SK-N-SH (cell line): ENCODE data around the gene FOXP2. TPM values are rescaled to one million over a fixed set of nuclear protein-coding genes. Genes with fewer than 3 reads are reported as not detected.

Experiments used
- CTCF ChIA-PET: fragments of 300-600, 350-600 bp; formaldehyde crosslinking; extraction: SDS; loops from one replicate; lab custom pipeline; 2021; lab: Yijun Ruan, JAX
- POLR2A ChIA-PET: fragments of 350-600 bp; sonication (Branson Sonifier 250); formaldehyde crosslinking; extraction: SDS; loops from one replicate; lab custom pipeline; 2020; ENCODE audit warnings: antibody characterized with exemption, inconsistent platforms; lab: Yijun Ruan, JAX
- DNase-seq: peaks from one replicate; pipeline ENCODE4 v3.0.0; 2012
- H2AFZ ChIP-seq: fragments of 200-600 bp; sonication (generic); 2 replicates; pipeline ENCODE4 v1.8.1; 2016; ENCODE audit warnings: antibody characterized with exemption, mild to moderate bottlenecking, low read depth
- H3F3A ChIP-seq: fragments of 200-600 bp; sonication (generic); replicated peaks from 2 replicates; pipeline ENCODE3; 2016; ENCODE audit warnings: antibody characterized with exemption, mild to moderate bottlenecking; ENCODE audit not compliant: insufficient read depth
- H3K27ac ChIP-seq, 2 experiments: fragments of 200-500 bp in 1 of 2; fragments of 200-600 bp in 1 of 2; sonication (Bioruptor generic) in 1 of 2; sonication (generic), shearing (Covaris generic) in 1 of 2; 2 replicates each; pipeline versions ENCODE4 v1.5.1 to v1.6.1; 2014 to 2016; ENCODE audit warnings: low read depth in 2 of 2, inconsistent platforms in 1 of 2, low read length in 1 of 2, mild to moderate bottlenecking in 1 of 2, mixed read lengths in 1 of 2
- H3K27me3 ChIP-seq: fragments of 200-600 bp; sonication (generic), shearing (Covaris generic); 2 replicates; pipeline ENCODE4 v1.6.1; 2016; ENCODE audit warnings: mixed run types; ENCODE audit not compliant: insufficient read depth
- H3K36me3 ChIP-seq, 2 experiments: fragments of 200-500 bp in 1 of 2; fragments of 200-600 bp in 1 of 2; sonication (Bioruptor generic) in 1 of 2; sonication (generic) in 1 of 2; replicated peaks in 1 of 2; 2 replicates each; pipeline versions ENCODE3 to v1.5.1; 2014 to 2016; ENCODE audit warnings: low read length in 1 of 2, mild to moderate bottlenecking in 1 of 2; ENCODE audit not compliant: insufficient read depth in 2 of 2, control insufficient read depth in 1 of 2
- H3K4me1 ChIP-seq, 2 experiments: fragments of 200-500 bp in 1 of 2; fragments of 200-600 bp in 1 of 2; sonication (Bioruptor generic) in 1 of 2; sonication (generic), shearing (Covaris generic) in 1 of 2; 2 replicates each; pipeline versions ENCODE4 v1.5.1 to v1.6.1; 2014 to 2016; ENCODE audit warnings: low read depth in 1 of 2, low read length in 1 of 2, mixed run types in 1 of 2; ENCODE audit not compliant: insufficient read depth in 2 of 2, control insufficient read depth in 1 of 2
- H3K4me2 ChIP-seq: fragments of 200-600 bp; sonication (generic), shearing (Covaris generic); 2 replicates; pipeline ENCODE4 v1.6.1; 2017; ENCODE audit warnings: mixed run types
- H3K4me3 ChIP-seq, 2 experiments: fragments of 200-500 bp in 1 of 2; fragments of 200-600 bp in 1 of 2; sonication (Bioruptor generic) in 1 of 2; sonication (generic), shearing (Covaris generic) in 1 of 2; 2 replicates each; pipeline versions ENCODE4 v1.5.1 to v1.8.1; 2014 to 2016; ENCODE audit warnings: low read depth in 2 of 2, inconsistent platforms in 1 of 2, low read length in 1 of 2, mild to moderate bottlenecking in 1 of 2, mixed read lengths in 1 of 2, moderate library complexity in 1 of 2
- H3K79me2 ChIP-seq: fragments of 200-600 bp; sonication (generic); 2 replicates; pipeline ENCODE4 v1.8.1; 2017; ENCODE audit warnings: mild to moderate bottlenecking; ENCODE audit not compliant: insufficient read depth
- H3K9ac ChIP-seq: fragments of 200-600 bp; sonication (generic); 2 replicates; pipeline ENCODE4 v1.6.1; 2017; ENCODE audit warnings: mixed run types
- H3K9me2 ChIP-seq: fragments of 200-600 bp; sonication (generic); 2 replicates; pipeline ENCODE4 v1.6.1; 2017; ENCODE audit warnings: mixed run types
- H3K9me3 ChIP-seq: fragments of 200-600 bp; sonication (generic); 2 replicates; pipeline ENCODE4 v1.6.1; 2017; ENCODE audit warnings: mixed run types, mild to moderate bottlenecking, moderate library complexity
- H4K20me1 ChIP-seq: fragments of 200-600 bp; sonication (generic); 2 replicates; pipeline ENCODE4 v1.6.1; 2017; ENCODE audit warnings: mild to moderate bottlenecking, mixed run types; ENCODE audit not compliant: insufficient read depth
- ELF1 ChIP-seq: IDR thresholded peaks from 2 replicates; pipeline ENCODE4 v1.4.0; 2012
- EP300 ChIP-seq, 2 experiments: IDR thresholded peaks; 2 replicates each; pipeline versions ENCODE4 v1.4.0 to v1.6.1; 2012; ENCODE audit warnings: borderline replicate concordance in 1 of 2, low read depth in 1 of 2, low read length in 1 of 2
- EZH2phosphoT487 ChIP-seq: fragments of 200-600 bp; sonication (generic); IDR thresholded peaks from 2 replicates; pipeline ENCODE4 v1.6.1; 2017; ENCODE audit warnings: low read depth, mixed run types, mild to moderate bottlenecking, antibody characterized with exemption, moderate library complexity, borderline replicate concordance
- FOSL2 ChIP-seq: IDR thresholded peaks from 2 replicates; pipeline ENCODE4 v1.4.0; 2012; ENCODE audit warnings: low read depth, mild to moderate bottlenecking, moderate library complexity, borderline replicate concordance
- FOXJ3 ChIP-seq: sonication (generic); formaldehyde crosslinking; IDR thresholded peaks from 2 replicates; pipeline ENCODE4 v1.5.1; 2020; ENCODE audit warnings: mild to moderate bottlenecking, missing genetic modification reagents
- GATA2 ChIP-seq: sonication (generic); formaldehyde crosslinking; IDR thresholded peaks from 2 replicates; pipeline ENCODE4 v1.5.0; 2020; ENCODE audit warnings: mild to moderate bottlenecking, missing genetic modification reagents
- IRF3 ChIP-seq: fragments of 150-350 bp; IDR thresholded peaks from 2 replicates; pipeline ENCODE4 v1.6.1; 2016; ENCODE audit warnings: mild to moderate bottlenecking, low read depth, low read length
- JUND ChIP-seq: IDR thresholded peaks from 2 replicates; pipeline ENCODE4 v1.4.0; 2012
- MEF2A ChIP-seq: IDR thresholded peaks from 2 replicates; pipeline ENCODE4 v1.4.0; 2012; ENCODE audit warnings: low read depth, borderline replicate concordance
- NFIC ChIP-seq: IDR thresholded peaks from 2 replicates; pipeline ENCODE4 v1.4.0; 2012; ENCODE audit warnings: borderline replicate concordance
- NRF1 ChIP-seq: IDR thresholded peaks from 2 replicates; pipeline ENCODE4 v1.6.1; 2012; ENCODE audit warnings: low read depth, mild to moderate bottlenecking, low read length
- REST ChIP-seq: IDR thresholded peaks from 2 replicates; pipeline ENCODE4 v1.6.1; 2012; ENCODE audit warnings: mild to moderate bottlenecking, low read depth, low read length, moderate library complexity
- RFX5 ChIP-seq: IDR thresholded peaks from 2 replicates; pipeline ENCODE4 v1.6.1; 2012; ENCODE audit warnings: mild to moderate bottlenecking, improper control_type of control experiment, low read length
- RXRA ChIP-seq: IDR thresholded peaks from 2 replicates; pipeline ENCODE4 v1.4.0; 2012; ENCODE audit warnings: low read depth, mild to moderate bottlenecking, borderline replicate concordance
- SMC3 ChIP-seq: IDR thresholded peaks from 2 replicates; pipeline ENCODE4 v1.6.1; 2012; ENCODE audit warnings: low read depth, low read length, improper control_type of control experiment
- TAF1 ChIP-seq: IDR thresholded peaks from 2 replicates; pipeline ENCODE4 v1.6.1; 2012; ENCODE audit warnings: low read depth, mild to moderate bottlenecking, low read length, moderate library complexity, borderline replicate concordance
- TEAD4 ChIP-seq: IDR thresholded peaks from 2 replicates; pipeline ENCODE4 v1.4.0; 2012; ENCODE audit warnings: mild to moderate bottlenecking, borderline replicate concordance; ENCODE audit not compliant: insufficient read depth
- USF1 ChIP-seq: IDR thresholded peaks from 2 replicates; pipeline ENCODE4 v1.4.0; 2012; ENCODE audit warnings: low read depth, borderline replicate concordance
- USF2 ChIP-seq: fragments of 150-350 bp; IDR thresholded peaks from 2 replicates; pipeline ENCODE4 v1.6.1; 2017; ENCODE audit warnings: antibody characterized with exemption, low read length, low read depth, borderline replicate concordance
- ZBTB33 ChIP-seq: IDR thresholded peaks from 2 replicates; pipeline ENCODE4 v1.4.0; 2012; ENCODE audit warnings: low read depth, borderline replicate concordance
- whole genome bisulfite sequencing: methylation state at CpG from one replicate; pipeline ENCODE4 v1.1.6; 2017; ENCODE audit warnings: low lambda C conversion rate; 5-methylcytosine and 5-hydroxymethylcytosine counted together
- polyA plus RNA-seq, 3 experiments: library from polyadenylated mRNA; depleted of rRNA; stranded (reverse); fragments of >200 nt; gene quantifications; 2 replicates each; pipeline ENCODE4 v1.2.3, GENCODE V29; 2012

Gene FOXP2
- polyA plus RNA-seq, 1 of the 3 experiments (the other 2 are of a cell fraction) = not detected

- no peak overlapping the region for H3K4me3 ChIP-seq
- no peaks in the 10 kb centered on the region for H3K79me2 ChIP-seq
- H3K4me1 ChIP-seq = no peaks in the 10 kb centered on the region
- 0% methylated on average over 4 of the region's 4 CpGs for WGBS
- no peak overlapping the region for H2AFZ ChIP-seq
- no peaks in the 10 kb centered on the region for H3K9me3 ChIP-seq
- TF ChIP-seq TAF1 = no peak
- no peak for TF ChIP-seq EZH2phosphoT487
- no peak for TF ChIP-seq IRF3
- no peak for TF ChIP-seq EP300 (IDR thresholded peaks at IDR 0.05; ENCODE audit: borderline replicate concordance in 1 of 2, low read depth in 1 of 2, low read length in 1 of 2)
- no peak for TF ChIP-seq JUND
- TF ChIP-seq FOSL2 = no peak
- TF ChIP-seq RFX5 = no peak
- TF ChIP-seq SMC3 = no peak
- TF ChIP-seq USF1 = no peak
- TF ChIP-seq ELF1 = no peak
- no peak for TF ChIP-seq ZBTB33
- TF ChIP-seq, all 33 proteins: peak for 0
- CTCF ChIA-PET = no interaction called here
- Histone ChIP-seq H3K9me2 (no peaks in the 10 kb centered on the region), H3K4me2 (no peak overlapping the region), H3K9ac (no peak overlapping the region), H4K20me1 (no peaks in the 10 kb centered on the region), H3K27me3 (peaks cover 4% of the 10 kb centered on the region; the same call in 1 of the 2 replicates), H3K36me3 (no peaks in the 10 kb centered on the region), H3F3A (no peaks in the 10 kb centered on the region), H3K27ac (no peak overlapping the region)
- POLR2A ChIA-PET = no interaction called here
- DNase-seq = no peak
Observed at GRCh38 chr7:114720725-114721124, 306.1 kb downstream of the FOXP2 start.

- Histone ChIP-seq H3K27ac (no peak overlapping the region), H3K4me3 (no peak overlapping the region), H3K9me3 (no peaks in the 10 kb centered on the region), H3K27me3 (peaks cover 4% of the 10 kb centered on the region; the same call in 1 of the 2 replicates), H3K36me3 (no peaks in the 10 kb centered on the region), H3F3A (no peaks in the 10 kb centered on the region), H3K4me1 (no peaks in the 10 kb centered on the region), H4K20me1 (no peaks in the 10 kb centered on the region), H3K4me2 (no peak overlapping the region), H3K9ac (no peak overlapping the region), H2AFZ (no peak overlapping the region), H3K79me2 (no peaks in the 10 kb centered on the region), H3K9me2 (no peaks in the 10 kb centered on the region)
- no peak for DNase-seq
- CTCF ChIA-PET = no interaction called here
- POLR2A ChIA-PET = no interaction called here
- TF ChIP-seq USF2 (no peak), TEAD4 (no peak), GATA2 (CRISPR knock-in tag) (no peak), SMC3 (no peak), ELF1 (no peak), MEF2A (no peak), NFIC (no peak), TAF1 (no peak), RXRA (no peak), REST (no peak), NRF1 (no peak), FOXJ3 (no peak)
Observed at GRCh38 chr7:114722562-114722961, 307.9 kb downstream of the FOXP2 start.
